HEK293T (cell line): ENCODE data around the gene DDX41.

Source experiments
- ARNT ChIP-seq: fragments of 450-650 bp; IDR thresholded peaks from 2 replicates; pipeline ENCODE4 v1.6.1; 2017; ENCODE audit warnings: mild to moderate bottlenecking
- BHLHE40 ChIP-seq: fragments of 450-650 bp; IDR thresholded peaks from 2 replicates; pipeline ENCODE4 v1.6.1; 2016; ENCODE audit warnings: mild to moderate bottlenecking, moderate library complexity, borderline replicate concordance
- FOXK2 ChIP-seq: fragments of 450-650 bp; IDR thresholded peaks from 2 replicates; pipeline ENCODE4 v1.6.1; 2016; ENCODE audit warnings: mild to moderate bottlenecking
- FOXM1 ChIP-seq: fragments of 450-650 bp; IDR thresholded peaks from 2 replicates; pipeline ENCODE4 v1.6.1; 2017; ENCODE audit warnings: mild to moderate bottlenecking, borderline replicate concordance
- SP1 ChIP-seq: fragments of 450-650 bp; IDR thresholded peaks from 2 replicates; pipeline ENCODE4 v1.6.1; 2017
- SUZ12 ChIP-seq: fragments of 450-650 bp; IDR thresholded peaks from 2 replicates; pipeline ENCODE4 v1.6.1; 2016; ENCODE audit warnings: mild to moderate bottlenecking
- TARDBP ChIP-seq: fragments of 450-650 bp; IDR thresholded peaks from 2 replicates; pipeline ENCODE4 v1.6.1; 2016
- TF ChIP-seq, protein P1 (sequence below): fragments of 450-650 bp; IDR thresholded peaks from 2 replicates; pipeline ENCODE4 v1.6.1; 2016

DNA sequence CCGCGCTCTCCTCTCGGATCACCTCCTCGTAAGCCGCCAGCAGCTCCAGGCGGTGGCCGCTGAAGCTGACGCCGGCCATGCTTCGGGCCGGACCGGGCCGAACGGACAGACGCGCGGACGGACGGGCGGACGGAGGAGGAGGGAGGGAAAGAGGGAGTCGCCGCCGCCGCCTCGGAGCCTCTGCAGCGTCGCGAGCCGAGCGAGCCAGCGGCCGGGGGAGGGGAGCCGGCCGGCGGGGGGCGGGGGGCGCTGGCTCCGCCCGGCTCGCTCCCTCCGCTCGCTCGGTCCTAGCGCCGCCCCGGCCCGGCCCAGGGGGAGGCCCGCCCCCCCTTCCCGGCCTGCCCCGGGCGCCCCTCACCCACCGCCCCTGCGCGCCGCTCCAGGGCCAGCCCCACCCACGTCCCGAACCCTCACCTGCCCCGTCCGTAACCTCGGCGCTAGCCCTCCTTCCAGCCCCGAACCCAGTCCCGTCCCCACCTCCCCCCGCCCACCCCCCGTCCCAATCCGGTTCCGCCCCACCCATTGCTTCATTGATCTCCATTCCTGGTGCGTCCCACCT is 43.2 kb downstream of the DDX41 start, which contains the start of gene DBN1:
- TF ChIP-seq SP1 (no peak), FOXM1 (no peak), TARDBP (no peak), ARNT (no peak), FOXK2 (no peak), SUZ12 (no peak), BHLHE40 (no peak)
- TF ChIP-seq, protein P1, sequence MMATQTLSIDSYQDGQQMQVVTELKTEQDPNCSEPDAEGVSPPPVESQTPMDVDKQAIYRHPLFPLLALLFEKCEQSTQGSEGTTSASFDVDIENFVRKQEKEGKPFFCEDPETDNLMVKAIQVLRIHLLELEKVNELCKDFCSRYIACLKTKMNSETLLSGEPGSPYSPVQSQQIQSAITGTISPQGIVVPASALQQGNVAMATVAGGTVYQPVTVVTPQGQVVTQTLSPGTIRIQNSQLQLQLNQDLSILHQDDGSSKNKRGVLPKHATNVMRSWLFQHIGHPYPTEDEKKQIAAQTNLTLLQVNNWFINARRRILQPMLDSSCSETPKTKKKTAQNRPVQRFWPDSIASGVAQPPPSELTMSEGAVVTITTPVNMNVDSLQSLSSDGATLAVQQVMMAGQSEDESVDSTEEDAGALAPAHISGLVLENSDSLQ = no peak
